Psoas muscle (tissue), 8 donors: ENCODE measurements around the gene TDRD9. TPM values are rescaled to one million over a fixed set of nuclear protein-coding genes. Genes with fewer than 3 reads are reported as not detected.

ENCODE experiments used
- ATAC-seq, 4 donors: fragments of 200-7000 bp; cut with Tn5 transposase; one replicate each; pipeline ENCODE4 v1.9.1; 2020; ENCODE audit warnings: moderate library complexity in 3 of 4, mild to moderate bottlenecking in 2 of 4
- DNase-seq, 2 donors: peaks; one replicate each; pipeline ENCODE4 v3.0.0-alpha.2; 2020
- H3K27ac ChIP-seq: fragments of 200-600 bp; one replicate; pipeline ENCODE4 v1.8.0; 2022
- H3K27me3 ChIP-seq, 3 donors: fragments of 200-600 bp in 1 of 3; one replicate each; pipeline versions ENCODE4 v1.6.1 to v1.8.0; 2013 to 2022; ENCODE audit warnings: low read length in 2 of 3, mild to moderate bottlenecking in 2 of 3, moderate library complexity in 1 of 3; ENCODE audit not compliant: insufficient read depth in 3 of 3
- H3K36me3 ChIP-seq, 2 donors: fragments of 200-600 bp in 1 of 2; one replicate each; pipeline versions ENCODE4 v1.6.1 to v1.8.0; 2013 to 2022; ENCODE audit warnings: low read depth in 1 of 2, mild to moderate bottlenecking in 1 of 2, moderate library complexity in 1 of 2; ENCODE audit not compliant: insufficient read depth in 1 of 2
- H3K4me1 ChIP-seq: fragments of 200-600 bp; one replicate; pipeline ENCODE4 v1.8.0; 2022
- H3K4me3 ChIP-seq: fragments of 200-600 bp; one replicate; pipeline ENCODE4 v1.8.0; 2022; ENCODE audit warnings: mild to moderate bottlenecking
- H3K9me3 ChIP-seq: fragments of 200-600 bp; one replicate; pipeline ENCODE4 v1.8.0; 2022
- CTCF ChIP-seq: fragments of 200-600 bp; IDR thresholded peaks from one replicate; pipeline ENCODE4 v1.8.0; 2022; ENCODE audit warnings: antibody characterized with exemption
- WGBS, 3 donors: extraction: QIAGEN DNeasy Blood & Tissue Kit; methylation state at CpG; one replicate each; pipeline versions ENCODE4 v1.1.6 to v1.1.7; 2013; 5-methylcytosine and 5-hydroxymethylcytosine counted together
- intact Hi-C, 2 donors: fragments of 100-400 bp; cut with DNase I; formaldehyde crosslinking; loops; one replicate each; pipeline versions ENCODE4 v1.11.0 to v1.14.2; 2022
- polyA plus RNA-seq, 3 donors: library from polyadenylated mRNA; stranded (reverse); fragments of 200-250 nt; gene quantifications; one replicate each; pipeline ENCODE4 v1.2.3, GENCODE V29; 2013
- total RNA-seq, 4 donors: library from RNA; stranded (reverse); fragmentation: NEBNext Ultra II Directional in 2 of 4; extraction: Animal tissue kit (Norgen Biotek cat#: 25700) in 2 of 4; gene quantifications; one replicate each; pipeline versions ENCODE4 v1.2.1 to v1.2.4, GENCODE V29; 2021 to 2023
- donor health status: healthy with polysubstance abuse.
- donor health status: DM: no; HTN: no; CAD: no; lungs with moderate emphysema.
- donor health status: Bipolar disorder and iron deficiency.
- donor health status: healthy.
- donor health status: DM: yes; HTN: yes; CAD: no.
- donor health status: DM: no; HTN: no; CAD: no.
- donor health status: DM: no; HTN: no; CAD: no.
- donor health status: DM: yes; HTN: yes; CAD: no.

The TDRD9 gene
- total and polyA plus RNA-seq, 7 donors, result 0.13 to 1.3 (median 0.31) TPM

- DNase-seq (no peak), ATAC-seq (no peak)
- H3K27me3 ChIP-seq, result no peaks in the 10 kb centered on the region
- H3K4me3 ChIP-seq, result no peak overlapping the region
- no peak for TF ChIP-seq CTCF
- no peaks in the 10 kb centered on the region for H3K9me3 ChIP-seq
- WGBS, 3 donors, result 76 to 85% (median 81%) methylated on average over 2 of the region's 2 CpGs
- H3K36me3 ChIP-seq, result no peaks in the 10 kb centered on the region
- H3K27ac ChIP-seq, result no peak overlapping the region
- intact Hi-C loops, result no loop called here
- no peaks in the 10 kb centered on the region for H3K4me1 ChIP-seq
Measured at GRCh38 chr14:103935102-103935501, 6.8 kb downstream of the TDRD9 start.

- intact Hi-C loops, result no loop called here
Measured at GRCh38 chr14:103941462-103941861, 13.2 kb downstream of the TDRD9 start.

GRCh38 chr14:103941973-103942736 is 13.9 kb downstream of the TDRD9 start, which contains the start of gene RD3L:
Gene RD3L (minus strand): TSS chr14:103942529. CDS start chr14:103941695, 834 bp downstream.
- DNase-seq, result no peak
- Histone ChIP-seq H3K9me3 (peaks cover 5% of the 10 kb centered on the region), H3K36me3 (no peaks in the 10 kb centered on the region), H3K27ac (no peak within 1 kb of the TSS), H3K4me1 (peaks cover 6% of the 10 kb centered on the region), H3K27me3 (no peaks in the 10 kb centered on the region), H3K4me3 (no peak within 1 kb of the TSS)
- no peak for ATAC-seq
- TF ChIP-seq CTCF, result no peak
- intact Hi-C loops, result no loop called here
- WGBS, 3 donors, result 66 to 73% (median 68%) methylated on average over 14 of the region's 14 CpGs

More at GRCh38 chr14:103941462-103941861, 13.2 kb downstream of the TDRD9 start:
- DNase-seq (no peak), ATAC-seq (no peak)
- WGBS, 3 donors, result 68 to 77% (median 74%) methylated on average over 7 of the region's 7 CpGs
- Histone ChIP-seq H3K36me3 (no peaks in the 10 kb centered on the region), H3K27me3 (no peaks in the 10 kb centered on the region), H3K4me1 (peaks cover 6% of the 10 kb centered on the region), H3K27ac (no peak overlapping the region), H3K9me3 (no peaks in the 10 kb centered on the region), H3K4me3 (no peak overlapping the region)
- TF ChIP-seq CTCF, result no peak

DNA sequence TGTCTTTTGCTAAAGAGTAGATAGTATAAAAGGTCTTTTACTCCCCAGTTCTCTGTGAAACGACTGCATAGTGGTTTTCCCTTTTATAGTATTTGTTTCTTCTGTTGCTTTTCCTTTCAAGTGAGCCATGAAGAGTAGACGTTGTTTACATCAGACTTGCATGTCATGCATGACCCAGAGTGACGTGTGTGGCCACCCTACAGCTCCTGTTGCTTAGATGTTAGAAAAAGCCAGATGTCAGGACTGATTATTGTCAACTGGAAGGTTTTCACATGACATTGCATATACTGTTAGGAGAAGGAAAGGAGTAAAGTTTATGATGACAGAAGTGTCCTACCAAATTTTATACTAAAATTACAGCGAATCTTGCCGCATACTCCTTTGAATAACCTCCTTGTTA is 15.4 kb downstream of the TDRD9 start:
- H3K4me3 ChIP-seq, result no peak overlapping the region
- TF ChIP-seq CTCF, result no peak
- intact Hi-C loops, result no loop called here
- ATAC-seq, result no peak
- H3K9me3 ChIP-seq, result peaks cover 5% of the 10 kb centered on the region
- WGBS, 3 donors, result 61 to 66% (median 64%) methylated on average over 5 of the region's 5 CpGs
- no peak for DNase-seq
- H3K27me3 ChIP-seq, result peaks cover 0 to 5% (median 0%) of the 10 kb centered on the region in 3 donors
- H3K36me3 ChIP-seq, result no peaks in the 10 kb centered on the region
- peaks cover 6% of the 10 kb centered on the region for H3K4me1 ChIP-seq
- no peak overlapping the region for H3K27ac ChIP-seq

GRCh38 chr14:103946975-103947374 is 18.7 kb downstream of the TDRD9 start:
- H3K4me3 ChIP-seq, result no peak overlapping the region
- no peak overlapping the region for H3K27ac ChIP-seq
- H3K9me3 ChIP-seq, result peaks cover 5% of the 10 kb centered on the region
- H3K36me3 ChIP-seq, result no peaks in the 10 kb centered on the region
- H3K27me3 ChIP-seq, result peaks cover 0 to 5% (median 0%) of the 10 kb centered on the region in 3 donors
- no peak for ATAC-seq
- DNase-seq, result no peak
- H3K4me1 ChIP-seq, result peaks cover 6% of the 10 kb centered on the region
- TF ChIP-seq CTCF, result no peak
- WGBS, 3 donors, result 87 to 94% (median 88%) methylated on average over 2 of the region's 2 CpGs
- intact Hi-C loops, result no loop called here
